H9 (cell line): ENCODE data around the gene SENP2. TPM values are rescaled to one million over a fixed set of nuclear protein-coding genes. Genes with fewer than 3 reads are reported as not detected.

Experiments
- DNase-seq: peaks from one replicate; pipeline ENCODE4 v3.0.0-alpha.2; 2017
- H2AFZ ChIP-seq: one replicate; pipeline ENCODE4 v1.6.1; 2013; ENCODE audit warnings: mild to moderate bottlenecking, low read length, control low read depth, moderate library complexity
- H2AK5ac ChIP-seq: 2 replicates; pipeline ENCODE4 v1.6.1; 2013; ENCODE audit warnings: low read length, control low read depth, mixed read lengths; ENCODE audit not compliant: insufficient read length
- H2BK120ac ChIP-seq: one replicate; pipeline ENCODE4 v1.6.1; 2013; ENCODE audit warnings: low read depth, mild to moderate bottlenecking, low read length, control low read depth, inconsistent platforms; ENCODE audit not compliant: poor library complexity, severe bottlenecking
- H2BK12ac ChIP-seq: 2 replicates; pipeline ENCODE4 v1.6.1; 2013; ENCODE audit warnings: low read length, control low read depth, mixed read lengths, low read depth; ENCODE audit not compliant: insufficient read length
- H2BK15ac ChIP-seq: 2 replicates; pipeline ENCODE4 v1.6.1; 2013; ENCODE audit warnings: low read depth, low read length, control low read depth
- H2BK20ac ChIP-seq: one replicate; pipeline ENCODE4 v1.6.1; 2013; ENCODE audit warnings: low read depth, mild to moderate bottlenecking, low read length, control low read depth, inconsistent platforms; ENCODE audit not compliant: poor library complexity, severe bottlenecking
- H2BK5ac ChIP-seq: 2 replicates; pipeline ENCODE4 v1.6.1; 2013; ENCODE audit warnings: low read length, control low read depth, mixed read lengths; ENCODE audit not compliant: insufficient read length
- H3K14ac ChIP-seq: 2 replicates; pipeline ENCODE4 v1.6.1; 2013; ENCODE audit warnings: low read length, control low read depth; ENCODE audit not compliant: insufficient read depth
- H3K18ac ChIP-seq: 2 replicates; pipeline ENCODE4 v1.6.1; 2013; ENCODE audit warnings: low read depth, mild to moderate bottlenecking, mixed read lengths, low read length, control low read depth; ENCODE audit not compliant: insufficient read length
- H3K23ac ChIP-seq: 2 replicates; pipeline ENCODE4 v1.6.1; 2013; ENCODE audit warnings: low read length, control low read depth, mixed read lengths, low read depth; ENCODE audit not compliant: insufficient read length
- H3K23me2 ChIP-seq: 2 replicates; pipeline ENCODE4 v1.6.1; 2013; ENCODE audit warnings: low read depth, mild to moderate bottlenecking, mixed read lengths, low read length, control low read depth; ENCODE audit not compliant: insufficient read length, poor library complexity, severe bottlenecking
- H3K27ac ChIP-seq: 2 replicates; pipeline ENCODE4 v1.5.1; 2013; ENCODE audit warnings: low read length, control low read depth, mixed read lengths, low read depth; ENCODE audit not compliant: insufficient read length
- H3K27me3 ChIP-seq: 2 replicates; pipeline ENCODE4 v1.6.1; 2013; ENCODE audit warnings: low read length, control low read depth, inconsistent platforms; ENCODE audit not compliant: insufficient read depth
- H3K4ac ChIP-seq: 2 replicates; pipeline ENCODE4 v1.6.1; 2013; ENCODE audit warnings: low read depth, mild to moderate bottlenecking, control low read depth, inconsistent platforms, low read length, moderate library complexity
- H3K4me1 ChIP-seq: 2 replicates; pipeline ENCODE4 v1.6.1; 2013; ENCODE audit warnings: low read length, control low read depth, inconsistent platforms; ENCODE audit not compliant: insufficient read depth
- H3K4me2 ChIP-seq: 2 replicates; pipeline ENCODE4 v1.6.1; 2013; ENCODE audit warnings: low read length, control low read depth, mixed read lengths; ENCODE audit not compliant: insufficient read length, insufficient read depth
- H3K56ac ChIP-seq: 2 replicates; pipeline ENCODE4 v1.6.1; 2013; ENCODE audit warnings: low read depth, mild to moderate bottlenecking, mixed read lengths, low read length, control low read depth; ENCODE audit not compliant: insufficient read length
- H3K79me1 ChIP-seq: 2 replicates; pipeline ENCODE4 v1.6.1; 2013; ENCODE audit warnings: low read depth, mild to moderate bottlenecking, moderate library complexity, low read length, control low read depth, inconsistent platforms; ENCODE audit not compliant: insufficient read depth, poor library complexity, severe bottlenecking
- H3K79me2 ChIP-seq: 2 replicates; pipeline ENCODE4 v1.6.1; 2013; ENCODE audit warnings: low read length, control low read depth, inconsistent platforms; ENCODE audit not compliant: insufficient read depth
- H3K9ac ChIP-seq: 2 replicates; pipeline ENCODE4 v1.6.1; 2013; ENCODE audit warnings: low read length, control low read depth, mixed read lengths; ENCODE audit not compliant: insufficient read length; ENCODE audit errors: extremely low read depth
- H3K9me3 ChIP-seq: one replicate; pipeline ENCODE4 v1.6.1; 2013; ENCODE audit warnings: low read depth, low read length, inconsistent platforms; ENCODE audit not compliant: control insufficient read depth
- H3T11ph ChIP-seq: one replicate; pipeline ENCODE4 v1.6.1; 2013; ENCODE audit warnings: mild to moderate bottlenecking, low read length, control low read depth, inconsistent platforms
- H4K20me1 ChIP-seq: one replicate; pipeline ENCODE4 v1.6.1; 2013; ENCODE audit not compliant: control insufficient read depth, insufficient read length, insufficient read depth
- H4K5ac ChIP-seq: 2 replicates; pipeline ENCODE4 v1.6.1; 2013; ENCODE audit warnings: low read depth, mild to moderate bottlenecking, mixed read lengths, low read length, control low read depth; ENCODE audit not compliant: insufficient read length
- H4K8ac ChIP-seq: replicated peaks from 2 replicates; pipeline ENCODE4 v1.6.1; 2013; ENCODE audit warnings: low read length, control low read depth, mixed read lengths, low read depth; ENCODE audit not compliant: insufficient read length
- H4K91ac ChIP-seq: 2 replicates; pipeline ENCODE4 v1.6.1; 2013; ENCODE audit warnings: low read depth, mild to moderate bottlenecking, moderate library complexity, mixed read lengths, low read length, control low read depth; ENCODE audit not compliant: insufficient read length
- H3K27ac Mint-ChIP-seq, 3 experiments: 2 replicates in 2 of 3; 3 replicates in 1 of 3; pipeline ENCODE4 v1.8.0; 2020 to 2021; ENCODE audit warnings: mixed read lengths in 3 of 3, mild to moderate bottlenecking in 1 of 3, moderate library complexity in 1 of 3
- H3K27me3 Mint-ChIP-seq: 2 replicates; pipeline ENCODE4 v1.8.0; 2021; ENCODE audit warnings: low read depth, mild to moderate bottlenecking, moderate library complexity, mixed read lengths
- H3K36me3 Mint-ChIP-seq, 3 experiments: 2 replicates in 2 of 3; 3 replicates in 1 of 3; pipeline ENCODE4 v1.8.0; 2020 to 2021; ENCODE audit warnings: low read depth in 3 of 3, mixed read lengths in 3 of 3; ENCODE audit not compliant: insufficient read depth in 1 of 3
- H3K4me1 Mint-ChIP-seq, 2 experiments: 2 replicates each; pipeline ENCODE4 v1.8.0; 2020; ENCODE audit warnings: mixed read lengths in 2 of 2
- H3K4me3 Mint-ChIP-seq, 2 experiments: 2 replicates in 1 of 2; 3 replicates in 1 of 2; pipeline ENCODE4 v1.8.0; 2020 to 2021; ENCODE audit warnings: mild to moderate bottlenecking in 2 of 2, mixed read lengths in 2 of 2, moderate library complexity in 1 of 2
- H3K9me3 Mint-ChIP-seq, 2 experiments: 2 replicates in 1 of 2; 3 replicates in 1 of 2; pipeline ENCODE4 v1.8.0; 2020; ENCODE audit warnings: mild to moderate bottlenecking in 2 of 2, mixed read lengths in 2 of 2, moderate library complexity in 1 of 2
- CTCF ChIP-seq: fragments of 200-600 bp; sonication (generic); conservative IDR thresholded peaks from 3 replicates; pipeline ENCODE4 v1.8.0; 2021; ENCODE audit warnings: antibody characterized with exemption, mild to moderate bottlenecking
- WGBS: extraction: QIAGEN DNeasy Blood & Tissue Kit; methylation state at CpG from one replicate; pipeline ENCODE4 v1.1.7; 2013; ENCODE audit warnings: missing lambda C conversion rate, low lambda C conversion rate, mixed read lengths; ENCODE audit not compliant: insufficient read length; ENCODE audit errors: extremely low coverage; 5-methylcytosine and 5-hydroxymethylcytosine counted together
- total RNA-seq: library from RNA; stranded (reverse); gene quantifications from 2 replicates; pipeline ENCODE4 v1.2.1, GENCODE V29; 2021

SENP2 gene
- total RNA-seq, 1 experiment from 2014 or later, result 90.1 TPM

- Histone ChIP-seq H2AFZ (no peak overlapping the region), H4K91ac (no peak overlapping the region), H3K27me3 (no peaks in the 10 kb centered on the region), H3K56ac (no peak overlapping the region), H3K9ac (peak overlapping the region; percentile 54), H2BK12ac (no peak overlapping the region), H2BK20ac (no peak overlapping the region), H3K4me1 (peaks cover 5% of the 10 kb centered on the region), H4K5ac (no peak overlapping the region), H4K20me1 (no peaks in the 10 kb centered on the region), H4K8ac (no peak overlapping the region), H3K79me2 (peaks cover 26% of the 10 kb centered on the region), H3K4ac (no peak overlapping the region), H3K9me3 (no peaks in the 10 kb centered on the region), H3K18ac (no peak overlapping the region), H2BK5ac (no peak overlapping the region), H3T11ph (no peak overlapping the region), H2AK5ac (no peak overlapping the region), H3K4me2 (peak overlapping the region; percentile 78), H3K23me2 (peaks cover 10% of the 10 kb centered on the region), H3K27ac (peak overlapping the region; percentile 7), H3K14ac (no peak overlapping the region), H2BK15ac (no peak overlapping the region), H3K79me1 (peaks cover 5% of the 10 kb centered on the region), H2BK120ac (no peak overlapping the region), H3K23ac (no peak overlapping the region)
- peaks cover 28 to 52% of the 10 kb centered on the region in 2 experiments for H3K4me1 Mint-ChIP-seq
- DNase-seq, result peak; percentile 35
- no CpG with 5 or more reads among the region's 6 CpGs for WGBS
- H3K9me3 Mint-ChIP-seq, result peaks cover 0 to 2% of the 10 kb centered on the region in 2 experiments; a peak in 1 of 5 replicates
- TF ChIP-seq CTCF, result no peak
- H3K27me3 Mint-ChIP-seq, result no peaks in the 10 kb centered on the region; the same call in 1 of the 2 replicates
- peak overlapping the region; percentile 86 to 94 for H3K4me3 Mint-ChIP-seq
- H3K27ac Mint-ChIP-seq, result peak overlapping the region; percentile 40 to 99 (median 97)
- peaks cover 0 to 5% (median 4%) of the 10 kb centered on the region in 3 experiments; a peak in 4 of 7 replicates for H3K36me3 Mint-ChIP-seq
Observed at GRCh38 chr3:185583925-185584324, 2.2 kb upstream of the SENP2 start.
